CD14-positive monocyte (primary cell): ENCODE measurements around the gene NPC2. TPM values are rescaled to one million over a fixed set of nuclear protein-coding genes. Genes with fewer than 3 reads are reported as not detected.

ENCODE experiments used
- DNase-seq, 3 donors: peaks; one replicate each; pipeline ENCODE4 v3.0.0-alpha.2; 2011 to 2022
- H2AFZ ChIP-seq: 2 replicates; pipeline ENCODE4 v1.6.0; 2012; ENCODE audit warnings: mild to moderate bottlenecking, low read depth, low read length, inconsistent platforms; ENCODE audit not compliant: insufficient read depth, poor library complexity, severe bottlenecking
- H3K27ac ChIP-seq, 2 donors: 1 replicate in 1 of 2; 2 replicates in 1 of 2; pipeline ENCODE4 v1.5.1; 2012 to 2013; ENCODE audit warnings: low read length in 2 of 2, control low read depth in 1 of 2, inconsistent platforms in 1 of 2, low read depth in 1 of 2, mild to moderate bottlenecking in 1 of 2
- H3K27me3 ChIP-seq, 2 donors: one replicate each; pipeline versions ENCODE4 v1.6.0 to v1.6.1; 2011 to 2013; ENCODE audit warnings: low read length in 2 of 2; ENCODE audit not compliant: control insufficient read depth in 2 of 2, insufficient read depth in 2 of 2
- H3K36me3 ChIP-seq, 2 donors: replicated peaks in 1 of 2; 1 replicate in 1 of 2; 2 replicates in 1 of 2; pipeline versions ENCODE4 v1.5.1 to v1.6.1; 2012 to 2013; ENCODE audit warnings: low read length in 2 of 2, control low read depth in 1 of 2, inconsistent platforms in 1 of 2, mild to moderate bottlenecking in 1 of 2; ENCODE audit not compliant: insufficient read depth in 2 of 2, control insufficient read depth in 1 of 2
- H3K4me1 ChIP-seq, 2 donors: 1 replicate in 1 of 2; 2 replicates in 1 of 2; pipeline versions ENCODE4 v1.5.1 to v1.6.1; 2012 to 2013; ENCODE audit warnings: low read length in 2 of 2, control low read depth in 1 of 2, inconsistent platforms in 1 of 2, mild to moderate bottlenecking in 1 of 2, moderate library complexity in 1 of 2; ENCODE audit not compliant: insufficient read depth in 2 of 2, control insufficient read depth in 1 of 2
- H3K4me2 ChIP-seq: replicated peaks from 2 replicates; pipeline ENCODE3; 2012; ENCODE audit warnings: low read length, moderate library complexity, mild to moderate bottlenecking; ENCODE audit not compliant: poor library complexity, severe bottlenecking; ENCODE audit errors: extremely low read depth
- H3K4me3 ChIP-seq, 3 experiments: fragments of 200-600 bp in 1 of 3; sonication (generic) in 1 of 3; replicated peaks in 1 of 3; 1 replicate in 2 of 3; 2 replicates in 1 of 3; pipeline ENCODE4 v1.5.1; 2011 to 2013; ENCODE audit warnings: low read length in 3 of 3, mild to moderate bottlenecking in 3 of 3, control low read depth in 2 of 3, low read depth in 2 of 3, inconsistent platforms in 1 of 3, moderate library complexity in 1 of 3
- H3K79me2 ChIP-seq: 2 replicates; pipeline ENCODE4 v1.6.0; 2012; ENCODE audit warnings: mild to moderate bottlenecking, control low read depth, inconsistent platforms, low read length, moderate library complexity; ENCODE audit not compliant: insufficient read depth
- H3K9ac ChIP-seq: 2 replicates; pipeline ENCODE4 v1.6.0; 2017; ENCODE audit warnings: low read length, mild to moderate bottlenecking; ENCODE audit not compliant: insufficient read depth, poor library complexity, severe bottlenecking
- H3K9me3 ChIP-seq, 2 donors: replicated peaks in 1 of 2; 1 replicate in 1 of 2; 2 replicates in 1 of 2; pipeline versions ENCODE4 v1.5.1 to v1.6.1; 2012 to 2013; ENCODE audit warnings: low read length in 2 of 2, control low read depth in 1 of 2; ENCODE audit not compliant: control insufficient read depth in 1 of 2, insufficient read depth in 1 of 2
- H4K20me1 ChIP-seq: 2 replicates; pipeline ENCODE4 v1.6.0; 2012; ENCODE audit warnings: mild to moderate bottlenecking, low read length, control low read depth, moderate library complexity; ENCODE audit not compliant: insufficient read depth
- H3K27ac Mint-ChIP-seq, 7 donors: one replicate each; pipeline ENCODE4 v1.8.0; 2020; ENCODE audit warnings: mild to moderate bottlenecking in 7 of 7, mixed read lengths in 7 of 7, moderate library complexity in 6 of 7, inconsistent platforms in 2 of 7
- H3K27me3 Mint-ChIP-seq, 3 donors: one replicate each; pipeline ENCODE4 v1.8.0; 2021 to 2022; ENCODE audit warnings: low read depth in 3 of 3, mild to moderate bottlenecking in 3 of 3, mixed read lengths in 3 of 3, moderate library complexity in 3 of 3, inconsistent platforms in 1 of 3
- H3K36me3 Mint-ChIP-seq, 2 donors: one replicate each; pipeline ENCODE4 v1.8.0; 2020; ENCODE audit warnings: mixed read lengths in 2 of 2, inconsistent platforms in 1 of 2, mild to moderate bottlenecking in 1 of 2
- H3K4me1 Mint-ChIP-seq: one replicate; pipeline ENCODE4 v1.8.0; 2020; ENCODE audit warnings: mild to moderate bottlenecking, mixed read lengths
- H3K4me3 Mint-ChIP-seq, 2 donors: one replicate each; pipeline ENCODE4 v1.8.0; 2020; ENCODE audit warnings: mild to moderate bottlenecking in 2 of 2, mixed read lengths in 2 of 2, moderate library complexity in 1 of 2
- H3K9me3 Mint-ChIP-seq, 7 donors: one replicate each; pipeline ENCODE4 v1.8.0; 2020 to 2022; ENCODE audit warnings: mixed read lengths in 7 of 7, mild to moderate bottlenecking in 6 of 7, moderate library complexity in 6 of 7, inconsistent platforms in 2 of 7
- CTCF ChIP-seq: fragments of 200-600 bp; IDR thresholded peaks from one replicate; pipeline ENCODE4 v1.8.0; 2022; ENCODE audit warnings: antibody characterized with exemption, mild to moderate bottlenecking
- WGBS: methylation state at CpG from one replicate; pipeline ENCODE4 v1.1.5; 2013; ENCODE audit warnings: missing lambda C conversion rate; ENCODE audit not compliant: insufficient coverage; 5-methylcytosine and 5-hydroxymethylcytosine counted together
- intact Hi-C, 2 donors: fragments of 100-400 bp; cut with micrococcal nuclease; formaldehyde crosslinking; loops; one replicate each; pipeline versions ENCODE4 v1.15.0 to v1.15.1; 2023
- polyA plus RNA-seq, 3 donors: library from polyadenylated mRNA; depleted of rRNA in 1 of 3; unstranded in 2 of 3; stranded (reverse) in 1 of 3; fragments of 300-500 nt in 2 of 3; fragments of >200 nt in 1 of 3; fragmentation: Illumina TruSeq in 2 of 3; gene quantifications; 1 replicate in 2 of 3; 2 replicates in 1 of 3; pipeline ENCODE4 v1.2.3, GENCODE V29; 2012 to 2021

NPC2 gene
- polyA plus RNA-seq, 3 donors, result 675 to 1,159 (median 772) TPM

GRCh38 chr14:74528406-74528805, 35.3 kb upstream of the NPC2 start:
- DNase-seq, result no peak
- H3K27me3 Mint-ChIP-seq, result peaks cover 2 to 6% (median 6%) of the 10 kb centered on the region in 3 donors
- Histone ChIP-seq H3K27ac (no peak overlapping the region), H3K9me3 (no peaks in the 10 kb centered on the region), H2AFZ (no peak overlapping the region), H3K9ac (no peak overlapping the region), H4K20me1 (no peaks in the 10 kb centered on the region), H3K79me2 (no peaks in the 10 kb centered on the region), H3K4me1 (peaks cover 0 to 2% of the 10 kb centered on the region in 2 donors), H3K4me3 (no peak overlapping the region), H3K27me3 (no peaks in the 10 kb centered on the region), H3K36me3 (no peaks in the 10 kb centered on the region), H3K4me2 (no peak overlapping the region)
- no peaks in the 10 kb centered on the region for H3K36me3 Mint-ChIP-seq
- 94% methylated on average over 13 of the region's 14 CpGs for WGBS
- no peak for TF ChIP-seq CTCF
- H3K27ac Mint-ChIP-seq, result no peak overlapping the region
- H3K4me1 Mint-ChIP-seq, result peaks cover 19% of the 10 kb centered on the region
- peaks cover 0 to 3% (median 0%) of the 10 kb centered on the region in 7 donors for H3K9me3 Mint-ChIP-seq
- no peak overlapping the region for H3K4me3 Mint-ChIP-seq
- intact Hi-C loops, result no loop called here

GRCh38 chr14:74527736-74528280, 34.7 kb upstream of the NPC2 start:
- no peaks in the 10 kb centered on the region for H3K9me3 ChIP-seq
- peaks cover 0 to 8% (median 6%) of the 10 kb centered on the region in 3 donors for H3K27me3 Mint-ChIP-seq
- intact Hi-C loops, result no loop called here

More at GRCh38 chr14:74527736-74528280, 34.7 kb upstream of the NPC2 start:
- Histone ChIP-seq H3K4me3 (no peak overlapping the region), H3K36me3 (no peaks in the 10 kb centered on the region), H3K27me3 (no peaks in the 10 kb centered on the region), H3K27ac (no peak overlapping the region), H2AFZ (no peak overlapping the region), H3K9ac (no peak overlapping the region), H4K20me1 (no peaks in the 10 kb centered on the region), H3K79me2 (no peaks in the 10 kb centered on the region), H3K4me2 (no peak overlapping the region), H3K4me1 (no peaks in the 10 kb centered on the region)
- no peak for TF ChIP-seq CTCF
- 94% methylated on average over 4 of the region's 10 CpGs for WGBS
- peaks cover 17% of the 10 kb centered on the region for H3K4me1 Mint-ChIP-seq
- H3K9me3 Mint-ChIP-seq, result peaks cover 0 to 3% (median 0%) of the 10 kb centered on the region in 7 donors
- no peak overlapping the region for H3K4me3 Mint-ChIP-seq
- H3K27ac Mint-ChIP-seq, result no peak overlapping the region
- no peaks in the 10 kb centered on the region for H3K36me3 Mint-ChIP-seq
- no peak for DNase-seq
